GM12878 (cell line): ENCODE data around the gene PRICKLE3. TPM values are rescaled to one million over a fixed set of nuclear protein-coding genes. Genes with fewer than 3 reads are reported as not detected.
A peak's percentile ranks its signal among the peaks of the same experiment; 100 is the strongest.

ENCODE experiments used
- FOXK2 ChIP-seq: fragments of 450-650 bp; IDR thresholded peaks from 2 replicates; pipeline ENCODE4 v1.6.1; 2017; ENCODE audit warnings: mild to moderate bottlenecking, moderate library complexity
- GATAD2B ChIP-seq: fragments of 450-650 bp; conservative IDR thresholded peaks from 2 replicates; pipeline ENCODE4 v1.6.1; 2017; ENCODE audit warnings: low read depth, mild to moderate bottlenecking, moderate library complexity
- KLF5 ChIP-seq: fragments of 450-650 bp; IDR thresholded peaks from 2 replicates; pipeline ENCODE4 v1.6.1; 2014; ENCODE audit warnings: mild to moderate bottlenecking; ENCODE audit not compliant: partially characterized antibody
- NR2C2 ChIP-seq: IDR thresholded peaks from 2 replicates; pipeline ENCODE4 v1.6.1; 2011; ENCODE audit warnings: borderline replicate concordance, low read depth; ENCODE audit not compliant: control insufficient read depth, insufficient read length
- polyA plus RNA-seq, 11 experiments: library from polyadenylated mRNA; depleted of rRNA in 4 of 11; unstranded in 6 of 11; stranded (reverse) in 5 of 11; fragments of >200 nt; fragmentation: Nextera tagmentation in 4 of 11; fragmentation: Illumina TruSeq in 1 of 11; extraction: Ambion mirVana in 4 of 11; extraction: Trizol in 1 of 11; gene quantifications; 1 replicate in 1 of 11; 2 replicates in 10 of 11; pipeline versions ENCODE4 v1.2.1 to v1.2.3, GENCODE V29; 2011 to 2016; ENCODE audit warnings: inconsistent platforms in 2 of 11, missing spikeins in 2 of 11, low read depth in 1 of 11
- total RNA-seq, 4 experiments: library from RNA; depleted of rRNA in 3 of 4; stranded (reverse); fragments of >200 nt in 3 of 4; fragmentation: Illumina TruSeq in 1 of 4; extraction: Trizol in 1 of 4; gene quantifications; 2 replicates each; pipeline versions ENCODE4 v1.2.1 to v1.2.3, GENCODE V29; 2013 to 2021
- TF ChIP-seq, protein P1 (sequence below): fragments of 450-650 bp; formaldehyde crosslinking; IDR thresholded peaks from 2 replicates; pipeline ENCODE4 v1.4.0; 2020; ENCODE audit warnings: mild to moderate bottlenecking, moderate library complexity
- TF ChIP-seq, protein P2 (sequence below): fragments of 450-650 bp; formaldehyde crosslinking; IDR thresholded peaks from 2 replicates; pipeline ENCODE4 v1.4.0; 2022; ENCODE audit warnings: mild to moderate bottlenecking, moderate library complexity

PRICKLE3 gene
- total and polyA plus RNA-seq, 10 of the 15 experiments (the other 5 are each of a cell fraction or from before 2014, with no cell fraction given), result 0.69 to 17.4 (median 7.6) TPM

DNA sequence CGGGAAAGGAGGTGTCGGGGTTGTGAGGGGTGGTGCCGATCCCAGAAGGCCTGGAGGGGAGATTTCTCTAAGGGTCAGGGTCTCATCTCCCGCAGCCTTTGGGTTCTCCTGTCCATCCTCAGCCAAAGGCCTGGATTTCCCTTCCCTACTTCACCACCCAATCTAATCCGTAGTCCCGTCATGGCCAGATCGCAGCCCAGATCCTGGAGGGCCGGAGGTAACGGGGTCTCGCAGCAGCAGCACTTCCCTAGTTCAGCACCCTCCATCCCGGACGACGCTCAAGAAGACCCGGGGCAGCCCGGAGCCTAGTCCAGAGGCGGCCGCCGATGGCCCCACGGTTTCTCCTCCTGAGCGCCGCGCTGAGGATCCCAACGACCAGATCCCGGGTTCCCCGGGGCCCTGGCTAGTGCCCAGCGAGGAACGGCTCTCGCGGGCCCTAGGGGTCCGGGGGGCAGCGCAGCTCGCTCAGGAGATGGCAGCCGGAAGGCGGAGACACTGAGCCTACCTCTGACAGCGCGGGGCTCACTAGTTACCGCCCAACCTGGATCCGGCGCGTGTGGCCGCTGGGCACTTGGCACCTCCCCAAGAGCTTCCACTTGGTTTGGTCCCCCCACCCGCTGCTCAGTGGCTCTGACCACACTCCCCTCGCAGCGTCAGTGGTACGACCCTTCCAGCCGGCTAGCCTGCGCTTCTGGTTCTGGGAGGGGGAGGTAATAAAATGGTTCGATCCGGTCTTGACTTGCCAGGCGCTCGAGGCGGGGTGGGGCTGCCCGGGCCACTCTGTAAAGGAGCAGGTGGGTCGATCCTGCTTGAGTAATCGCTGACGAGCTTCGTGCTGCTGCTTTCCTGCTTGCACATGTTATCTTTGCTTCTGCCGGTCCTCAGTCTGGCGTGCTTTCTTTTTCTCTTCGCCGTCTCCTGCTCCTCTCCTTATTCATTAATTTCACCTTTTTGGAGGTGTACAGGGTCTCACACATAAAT lies 20.0 kb downstream of the PRICKLE3 start (continued):
- TF ChIP-seq, protein P1, sequence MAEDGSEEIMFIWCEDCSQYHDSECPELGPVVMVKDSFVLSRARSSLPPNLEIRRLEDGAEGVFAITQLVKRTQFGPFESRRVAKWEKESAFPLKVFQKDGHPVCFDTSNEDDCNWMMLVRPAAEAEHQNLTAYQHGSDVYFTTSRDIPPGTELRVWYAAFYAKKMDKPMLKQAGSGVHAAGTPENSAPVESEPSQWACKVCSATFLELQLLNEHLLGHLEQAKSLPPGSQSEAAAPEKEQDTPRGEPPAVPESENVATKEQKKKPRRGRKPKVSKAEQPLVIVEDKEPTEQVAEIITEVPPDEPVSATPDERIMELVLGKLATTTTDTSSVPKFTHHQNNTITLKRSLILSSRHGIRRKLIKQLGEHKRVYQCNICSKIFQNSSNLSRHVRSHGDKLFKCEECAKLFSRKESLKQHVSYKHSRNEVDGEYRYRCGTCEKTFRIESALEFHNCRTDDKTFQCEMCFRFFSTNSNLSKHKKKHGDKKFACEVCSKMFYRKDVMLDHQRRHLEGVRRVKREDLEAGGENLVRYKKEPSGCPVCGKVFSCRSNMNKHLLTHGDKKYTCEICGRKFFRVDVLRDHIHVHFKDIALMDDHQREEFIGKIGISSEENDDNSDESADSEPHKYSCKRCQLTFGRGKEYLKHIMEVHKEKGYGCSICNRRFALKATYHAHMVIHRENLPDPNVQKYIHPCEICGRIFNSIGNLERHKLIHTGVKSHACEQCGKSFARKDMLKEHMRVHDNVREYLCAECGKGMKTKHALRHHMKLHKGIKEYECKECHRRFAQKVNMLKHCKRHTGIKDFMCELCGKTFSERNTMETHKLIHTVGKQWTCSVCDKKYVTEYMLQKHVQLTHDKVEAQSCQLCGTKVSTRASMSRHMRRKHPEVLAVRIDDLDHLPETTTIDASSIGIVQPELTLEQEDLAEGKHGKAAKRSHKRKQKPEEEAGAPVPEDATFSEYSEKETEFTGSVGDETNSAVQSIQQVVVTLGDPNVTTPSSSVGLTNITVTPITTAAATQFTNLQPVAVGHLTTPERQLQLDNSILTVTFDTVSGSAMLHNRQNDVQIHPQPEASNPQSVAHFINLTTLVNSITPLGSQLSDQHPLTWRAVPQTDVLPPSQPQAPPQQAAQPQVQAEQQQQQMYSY (CRISPR knock-in tag), result no peak
- TF ChIP-seq NR2C2 (no peak), FOXK2 (peak; percentile 95), GATAD2B (no peak), KLF5 (peak; percentile 97)
- TF ChIP-seq, protein P2, sequence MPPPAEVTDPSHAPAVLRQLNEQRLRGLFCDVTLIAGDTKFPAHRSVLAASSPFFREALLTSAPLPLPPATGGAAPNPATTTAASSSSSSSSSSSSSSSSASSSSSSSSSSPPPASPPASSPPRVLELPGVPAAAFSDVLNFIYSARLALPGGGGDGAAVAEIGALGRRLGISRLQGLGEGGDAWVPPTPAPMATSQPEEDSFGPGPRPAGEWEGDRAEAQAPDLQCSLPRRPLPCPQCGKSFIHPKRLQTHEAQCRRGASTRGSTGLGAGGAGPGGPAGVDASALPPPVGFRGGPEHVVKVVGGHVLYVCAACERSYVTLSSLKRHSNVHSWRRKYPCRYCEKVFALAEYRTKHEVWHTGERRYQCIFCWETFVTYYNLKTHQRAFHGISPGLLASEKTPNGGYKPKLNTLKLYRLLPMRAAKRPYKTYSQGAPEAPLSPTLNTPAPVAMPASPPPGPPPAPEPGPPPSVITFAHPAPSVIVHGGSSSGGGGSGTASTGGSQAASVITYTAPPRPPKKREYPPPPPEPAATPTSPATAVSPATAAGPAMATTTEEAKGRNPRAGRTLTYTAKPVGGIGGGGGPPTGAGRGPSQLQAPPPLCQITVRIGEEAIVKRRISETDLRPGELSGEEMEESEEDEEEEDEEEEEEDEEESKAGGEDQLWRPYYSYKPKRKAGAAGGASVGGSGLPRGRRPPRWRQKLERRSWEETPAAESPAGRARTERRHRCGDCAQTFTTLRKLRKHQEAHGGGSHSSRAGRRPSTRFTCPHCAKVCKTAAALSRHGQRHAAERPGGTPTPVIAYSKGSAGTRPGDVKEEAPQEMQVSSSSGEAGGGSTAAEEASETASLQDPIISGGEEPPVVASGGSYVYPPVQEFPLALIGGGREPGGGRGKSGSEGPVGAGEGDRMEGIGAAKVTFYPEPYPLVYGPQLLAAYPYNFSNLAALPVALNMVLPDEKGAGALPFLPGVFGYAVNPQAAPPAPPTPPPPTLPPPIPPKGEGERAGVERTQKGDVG (CRISPR knock-in tag), result no peak
